NCI-H345 treated with DMSO at 0.1 percent for 48 hours (cell line): ENCODE data around the gene DMD.
"Not testable (repeated sequence)": the region's sequence is repeated elsewhere in the genome, so short reads cannot be mapped to it uniquely, and the experiment has no call there.

Experiments
- DNase-seq: peaks from one replicate; lab custom pipeline; 2025; ENCODE audit not compliant: unreplicated experiment; lab: John Stamatoyannopoulos, UW

The DMD gene

GRCh38 chrX:33156152-33156726, 55.1 kb downstream of the DMD start:
- no peak for DNase-seq

- no peak for DNase-seq
Measured at GRCh38 chrX:33149580-33149979, 61.8 kb downstream of the DMD start.

- DNase-seq: no peak
Measured at GRCh38 chrX:33149085-33149484, 62.3 kb downstream of the DMD start.

GRCh38 chrX:33142331-33142730, 69.0 kb downstream of the DMD start:
- no peak for DNase-seq

GRCh38 chrX:33138677-33139249, 72.6 kb downstream of the DMD start:
- no peak for DNase-seq

GRCh38 chrX:33134164-33134563, 77.2 kb downstream of the DMD start:
- DNase-seq: no peak

- peak; percentile 22 for DNase-seq
Measured at GRCh38 chrX:33133320-33133719, 78.0 kb downstream of the DMD start.

GRCh38 chrX:33132569-33132968, 78.8 kb downstream of the DMD start:
- DNase-seq: peak; percentile 38

GRCh38 chrX:33129607-33130006, 81.7 kb downstream of the DMD start:
- no peak for DNase-seq

GRCh38 chrX:33128048-33128805, 83.1 kb downstream of the DMD start:
- peak; percentile 28 for DNase-seq

- no peak for DNase-seq
Measured at GRCh38 chrX:33126469-33126868, 84.9 kb downstream of the DMD start.

- DNase-seq: no peak
Measured at GRCh38 chrX:33109858-33110257, 101.5 kb downstream of the DMD start.

- DNase-seq: no peak
Measured at GRCh38 chrX:33106737-33107136, 104.6 kb downstream of the DMD start.

GRCh38 chrX:33095079-33095478, 116.3 kb downstream of the DMD start:
- no peak for DNase-seq

GRCh38 chrX:33087411-33087810, 123.9 kb downstream of the DMD start:
- DNase-seq: no peak

GRCh38 chrX:33086886-33087285, 124.5 kb downstream of the DMD start:
- no peak for DNase-seq

- DNase-seq: no peak
Measured at GRCh38 chrX:33082371-33082770, 129.0 kb downstream of the DMD start.

- DNase-seq: no peak
Measured at GRCh38 chrX:33078273-33078672, 133.1 kb downstream of the DMD start.

GRCh38 chrX:33073660-33074059, 137.7 kb downstream of the DMD start:
- not testable (repeated sequence) for DNase-seq

GRCh38 chrX:33065415-33065814, 145.9 kb downstream of the DMD start:
- DNase-seq: no peak

- no peak for DNase-seq
Measured at GRCh38 chrX:33062041-33062440, 149.3 kb downstream of the DMD start.

GRCh38 chrX:33053001-33053400, 158.3 kb downstream of the DMD start:
- DNase-seq: no peak
